Type B pancreatic cell (in vitro differentiated cells): ENCODE data around the gene TASP1. TPM values are rescaled to one million over a fixed set of nuclear protein-coding genes. Genes with fewer than 3 reads are reported as not detected.

ENCODE experiments used
- DNase-seq: peaks from one replicate; pipeline ENCODE4 v3.0.0; 2021; ENCODE audit warnings: mixed read lengths; ENCODE audit not compliant: unreplicated experiment; ENCODE audit errors: extremely low spot score
- H3K27ac Mint-ChIP-seq: 2 replicates; pipeline ENCODE4 v1.8.0; 2021; ENCODE audit warnings: mild to moderate bottlenecking, mixed read lengths
- H3K27me3 Mint-ChIP-seq: 2 replicates; pipeline ENCODE4 v1.8.0; 2021; ENCODE audit warnings: mixed read lengths
- H3K36me3 Mint-ChIP-seq: 2 replicates; pipeline ENCODE4 v1.8.0; 2021; ENCODE audit warnings: mixed read lengths
- H3K4me1 Mint-ChIP-seq: one replicate; pipeline ENCODE4 v1.8.0; 2021; ENCODE audit warnings: mixed read lengths; ENCODE audit not compliant: unreplicated experiment
- H3K4me3 Mint-ChIP-seq: 2 replicates; pipeline ENCODE4 v1.8.0; 2021; ENCODE audit warnings: mild to moderate bottlenecking, mixed read lengths
- H3K9me3 Mint-ChIP-seq: 2 replicates; pipeline ENCODE4 v1.8.0; 2021; ENCODE audit warnings: mixed read lengths
- total RNA-seq: library from RNA; stranded (reverse); gene quantifications from 2 replicates; pipeline ENCODE4 v1.2.1, GENCODE V29; 2021; ENCODE audit warnings: low replicate concordance
- TF ChIP-seq, protein P1 (sequence below): fragments of 200-600 bp; sonication (generic); conservative IDR thresholded peaks from 2 replicates; pipeline ENCODE4 v1.5.0; 2021; ENCODE audit warnings: antibody characterized with exemption, mild to moderate bottlenecking

TASP1 gene
- total RNA-seq, 1 donor from 2014 or later, result 16.7 TPM

GRCh38 chr20:13524339-13524738 lies 114.4 kb downstream of the TASP1 start:
- Mint-ChIP-seq H3K27me3 (no peaks in the 10 kb centered on the region), H3K27ac (no peak overlapping the region), H3K36me3 (peaks cover 42% of the 10 kb centered on the region), H3K4me1 (no peaks in the 10 kb centered on the region), H3K9me3 (peaks cover 5% of the 10 kb centered on the region), H3K4me3 (no peak overlapping the region)
- TF ChIP-seq, protein P1, sequence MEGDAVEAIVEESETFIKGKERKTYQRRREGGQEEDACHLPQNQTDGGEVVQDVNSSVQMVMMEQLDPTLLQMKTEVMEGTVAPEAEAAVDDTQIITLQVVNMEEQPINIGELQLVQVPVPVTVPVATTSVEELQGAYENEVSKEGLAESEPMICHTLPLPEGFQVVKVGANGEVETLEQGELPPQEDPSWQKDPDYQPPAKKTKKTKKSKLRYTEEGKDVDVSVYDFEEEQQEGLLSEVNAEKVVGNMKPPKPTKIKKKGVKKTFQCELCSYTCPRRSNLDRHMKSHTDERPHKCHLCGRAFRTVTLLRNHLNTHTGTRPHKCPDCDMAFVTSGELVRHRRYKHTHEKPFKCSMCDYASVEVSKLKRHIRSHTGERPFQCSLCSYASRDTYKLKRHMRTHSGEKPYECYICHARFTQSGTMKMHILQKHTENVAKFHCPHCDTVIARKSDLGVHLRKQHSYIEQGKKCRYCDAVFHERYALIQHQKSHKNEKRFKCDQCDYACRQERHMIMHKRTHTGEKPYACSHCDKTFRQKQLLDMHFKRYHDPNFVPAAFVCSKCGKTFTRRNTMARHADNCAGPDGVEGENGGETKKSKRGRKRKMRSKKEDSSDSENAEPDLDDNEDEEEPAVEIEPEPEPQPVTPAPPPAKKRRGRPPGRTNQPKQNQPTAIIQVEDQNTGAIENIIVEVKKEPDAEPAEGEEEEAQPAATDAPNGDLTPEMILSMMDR, result no peak
- DNase-seq, result no peak

GRCh38 chr20:13517831-13518230 lies 120.9 kb downstream of the TASP1 start:
- TF ChIP-seq, protein P1, result no peak
- Mint-ChIP-seq H3K27ac (no peak overlapping the region), H3K4me3 (no peak overlapping the region), H3K4me1 (peaks cover 23% of the 10 kb centered on the region), H3K9me3 (peaks cover 5% of the 10 kb centered on the region), H3K36me3 (peaks cover 37% of the 10 kb centered on the region), H3K27me3 (no peaks in the 10 kb centered on the region)
- no peak for DNase-seq

DNA sequence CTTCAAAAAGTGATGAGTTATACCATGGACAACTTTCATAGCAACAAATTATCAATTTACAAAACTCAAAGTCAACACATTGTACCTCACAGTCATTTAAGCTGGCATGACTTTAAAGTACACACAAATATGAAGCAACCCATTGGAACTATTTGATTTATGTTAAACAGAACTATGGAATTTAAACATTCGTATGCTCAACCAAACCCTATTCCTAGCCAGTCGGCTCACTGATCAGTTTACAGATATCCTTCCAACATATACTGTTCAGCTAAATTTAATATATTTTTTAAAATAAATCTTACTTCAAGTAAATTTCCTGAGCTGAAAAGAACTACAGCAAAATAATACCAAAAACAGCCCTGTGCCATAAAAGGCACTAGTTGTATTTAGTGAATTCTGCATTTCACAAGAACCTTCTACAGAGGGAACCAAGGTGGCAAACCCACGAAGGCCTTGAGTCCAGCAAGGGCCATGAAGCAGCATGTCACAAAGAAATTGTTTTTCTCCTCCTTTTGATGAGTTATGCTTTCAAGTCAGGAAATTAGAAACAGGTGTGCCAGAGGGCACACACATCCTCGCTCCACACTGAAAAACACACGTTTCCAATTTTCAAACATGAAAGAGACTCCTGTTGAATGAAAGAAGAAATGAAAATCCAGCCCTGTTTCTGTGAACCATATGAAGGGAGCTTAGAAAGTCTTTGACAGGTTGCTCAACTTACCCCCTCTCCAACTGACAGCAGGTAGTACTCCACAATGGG lies 122.8 kb downstream of the TASP1 start:
- peaks cover 23% of the 10 kb centered on the region for H3K4me1 Mint-ChIP-seq
- TF ChIP-seq, protein P1, result no peak
- H3K27me3 Mint-ChIP-seq, result no peaks in the 10 kb centered on the region
- H3K27ac Mint-ChIP-seq, result no peak overlapping the region
- peaks cover 30% of the 10 kb centered on the region for H3K36me3 Mint-ChIP-seq
- H3K9me3 Mint-ChIP-seq, result no peaks in the 10 kb centered on the region
- no peak for DNase-seq
- H3K4me3 Mint-ChIP-seq, result peak overlapping the region; percentile 12

DNA sequence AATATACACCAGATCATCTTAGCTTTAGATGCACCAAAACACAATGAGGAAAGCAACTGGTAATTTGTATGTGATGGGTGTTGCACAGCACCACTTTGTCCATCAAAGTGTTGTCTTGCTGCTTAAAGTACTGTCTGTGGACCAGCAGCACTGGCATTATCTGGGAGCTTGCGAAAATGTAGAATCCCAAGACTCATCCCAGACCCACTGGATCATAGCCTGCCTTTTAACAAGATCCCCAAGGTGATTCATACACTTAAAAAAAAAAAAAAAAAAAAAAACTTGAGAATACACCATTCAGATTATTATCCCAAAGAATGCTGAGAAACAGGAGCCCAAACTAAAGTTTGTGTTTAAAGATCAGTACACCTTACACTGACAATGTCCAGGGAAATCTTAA lies 123.4 kb downstream of the TASP1 start:
- Mint-ChIP-seq H3K9me3 (no peaks in the 10 kb centered on the region), H3K4me1 (peaks cover 23% of the 10 kb centered on the region), H3K36me3 (peaks cover 34% of the 10 kb centered on the region), H3K27me3 (no peaks in the 10 kb centered on the region), H3K4me3 (no peak overlapping the region), H3K27ac (no peak overlapping the region)
- DNase-seq, result no peak
- TF ChIP-seq, protein P1, result no peak

GRCh38 chr20:13510837-13511488 lies 127.8 kb downstream of the TASP1 start:
- no peaks in the 10 kb centered on the region for H3K27me3 Mint-ChIP-seq
- no peak for DNase-seq
- peaks cover 6% of the 10 kb centered on the region for H3K4me1 Mint-ChIP-seq
- H3K4me3 Mint-ChIP-seq, result no peak overlapping the region
- TF ChIP-seq, protein P1, result no peak
- no peaks in the 10 kb centered on the region for H3K9me3 Mint-ChIP-seq
- no peak overlapping the region for H3K27ac Mint-ChIP-seq
- peaks cover 39% of the 10 kb centered on the region for H3K36me3 Mint-ChIP-seq
